GM21526 (cell line): ENCODE results near the gene NAIF1.
"Not testable (repeated sequence)": the region's sequence is repeated elsewhere in the genome, so short reads cannot be mapped to it uniquely, and the experiment has no call there.

Experiments
- ATAC-seq: cut with Tn5 transposase; IDR thresholded peaks from one replicate; pipeline ENCODE4 v1.9.1; 2021; ENCODE audit warnings: moderate library complexity; ENCODE audit not compliant: unreplicated experiment, low FRiP score

NAIF1 gene

DNA sequence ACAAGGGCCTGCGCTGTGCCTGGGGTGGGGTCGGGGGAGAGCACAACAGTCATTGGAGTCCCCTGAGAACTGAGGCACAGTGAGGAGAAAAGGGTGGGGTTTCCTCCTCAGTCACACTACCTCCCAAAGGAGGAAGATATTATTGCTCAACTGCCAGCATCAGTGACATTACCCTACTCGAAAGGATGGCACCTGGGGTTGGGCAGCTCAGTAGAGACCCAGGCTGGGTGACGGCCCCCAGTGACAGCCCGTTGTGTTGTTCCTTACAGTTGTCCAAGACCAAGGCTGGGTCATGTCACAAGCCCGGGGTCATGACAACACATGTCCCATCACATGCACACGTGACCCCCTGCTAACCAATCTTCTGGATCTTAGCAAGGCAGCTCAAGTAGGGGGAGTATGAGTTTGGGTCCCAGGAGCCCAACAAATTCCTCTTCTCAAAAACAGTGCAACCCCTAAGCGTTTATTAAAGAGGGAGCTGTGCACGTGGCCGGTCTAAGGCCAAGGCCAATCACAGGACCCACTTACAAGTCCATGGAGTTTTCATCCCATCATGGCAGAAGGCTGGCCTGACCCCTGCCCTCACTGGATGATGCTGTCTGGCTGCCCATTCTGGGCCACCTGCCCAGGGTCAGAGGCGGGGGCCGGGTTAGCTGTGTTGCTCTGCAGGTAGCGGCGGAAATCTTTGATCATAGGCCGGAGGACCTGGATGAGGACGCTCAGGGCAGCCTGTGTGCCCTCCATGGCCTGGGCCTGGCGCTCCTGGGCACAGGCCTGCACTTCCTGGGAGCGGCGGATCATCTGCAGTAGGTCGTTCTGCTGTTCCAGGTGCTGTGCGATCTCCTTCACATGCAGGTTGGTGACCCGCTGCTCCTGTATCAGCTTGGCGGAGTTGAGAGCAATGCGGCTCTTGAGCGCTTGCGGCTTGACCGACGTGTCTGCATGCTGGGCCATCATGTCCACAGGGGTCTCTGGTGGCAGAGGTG, 4.0 kb downstream of the NAIF1 start:
- no peak for ATAC-seq

DNA sequence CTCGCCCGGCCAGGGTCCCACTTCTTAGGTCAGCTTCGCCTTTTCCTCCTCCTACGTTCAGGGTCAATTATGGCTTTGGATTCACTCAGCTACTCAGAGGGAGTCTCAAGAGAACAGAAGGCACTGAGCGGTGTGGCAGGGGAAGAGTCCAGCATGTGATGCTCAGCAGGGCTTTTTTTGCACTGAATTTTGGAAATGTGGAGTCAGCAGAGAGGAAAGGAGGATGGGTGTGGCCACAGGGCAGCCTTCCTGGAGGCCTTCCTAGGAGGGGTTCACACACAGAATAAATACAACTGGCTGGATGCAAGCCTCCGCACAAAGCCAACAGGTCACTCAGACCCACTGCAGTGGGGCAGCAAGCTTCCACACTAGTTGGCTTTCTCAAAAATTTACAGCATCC, 4.8 kb downstream of the NAIF1 start:
- no peak for ATAC-seq

DNA sequence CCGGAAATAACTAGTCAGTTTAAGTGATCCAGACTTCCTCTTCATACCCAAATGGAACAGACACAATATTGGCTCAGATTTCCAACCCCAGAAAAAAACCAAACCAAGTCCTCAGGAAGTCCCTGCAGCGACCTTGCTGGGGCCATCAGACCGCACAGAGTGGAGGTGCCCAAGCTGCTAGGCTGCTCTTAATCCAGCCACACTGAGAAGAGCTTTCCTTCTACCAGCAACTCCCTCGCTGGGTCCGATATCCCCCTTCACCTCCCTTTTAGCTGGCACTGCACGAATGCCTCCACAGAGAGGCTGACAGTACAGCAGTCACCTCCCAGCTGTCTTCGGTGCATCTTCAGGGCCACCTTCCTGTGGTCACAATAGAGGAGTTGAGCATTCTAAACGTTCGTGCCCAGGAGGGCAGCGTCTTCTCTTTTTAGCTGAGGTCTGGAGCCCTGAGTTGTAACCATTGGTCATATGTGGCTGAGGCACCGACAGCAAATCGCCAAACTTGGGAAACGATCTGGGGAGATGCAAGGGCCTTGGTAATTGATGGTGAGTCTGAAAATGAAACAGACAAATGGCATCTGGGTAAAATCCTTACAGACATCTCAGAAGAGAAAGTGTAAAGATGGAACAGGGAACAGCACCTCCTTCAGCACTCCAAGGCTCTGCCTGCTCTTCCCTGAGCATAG, 5.7 kb downstream of the NAIF1 start:
- no peak for ATAC-seq

DNA sequence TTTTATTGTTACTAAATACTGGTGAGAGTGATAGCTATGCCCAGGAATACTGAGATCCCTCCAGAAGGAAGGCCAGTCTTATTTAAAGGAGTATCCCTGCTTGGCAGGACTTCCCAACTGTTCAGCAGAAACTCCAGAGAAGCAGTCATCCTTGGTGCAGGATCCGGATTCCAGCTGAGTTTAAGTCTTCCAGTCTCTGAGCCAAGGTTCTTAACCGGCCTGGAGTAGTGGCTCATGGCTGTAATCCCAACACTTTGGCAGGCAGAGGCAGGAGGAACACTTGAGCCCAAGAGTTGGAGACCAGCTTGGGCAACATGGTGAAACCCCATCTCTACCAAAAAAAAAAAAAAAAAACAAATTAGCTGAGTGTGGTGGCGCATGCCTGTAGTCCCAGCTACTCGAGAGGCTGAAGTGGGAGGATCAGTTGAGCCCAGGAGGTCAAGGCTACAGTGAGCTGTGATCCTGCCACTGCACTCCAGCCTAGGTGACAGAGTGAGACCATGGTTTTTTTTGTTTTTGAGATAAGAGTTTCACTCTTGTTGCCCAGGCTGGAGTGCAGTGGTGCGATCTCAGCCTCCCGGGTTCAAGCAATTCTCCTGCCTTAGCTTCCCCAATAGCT, 7.6 kb downstream of the NAIF1 start:
- ATAC-seq = no peak

DNA sequence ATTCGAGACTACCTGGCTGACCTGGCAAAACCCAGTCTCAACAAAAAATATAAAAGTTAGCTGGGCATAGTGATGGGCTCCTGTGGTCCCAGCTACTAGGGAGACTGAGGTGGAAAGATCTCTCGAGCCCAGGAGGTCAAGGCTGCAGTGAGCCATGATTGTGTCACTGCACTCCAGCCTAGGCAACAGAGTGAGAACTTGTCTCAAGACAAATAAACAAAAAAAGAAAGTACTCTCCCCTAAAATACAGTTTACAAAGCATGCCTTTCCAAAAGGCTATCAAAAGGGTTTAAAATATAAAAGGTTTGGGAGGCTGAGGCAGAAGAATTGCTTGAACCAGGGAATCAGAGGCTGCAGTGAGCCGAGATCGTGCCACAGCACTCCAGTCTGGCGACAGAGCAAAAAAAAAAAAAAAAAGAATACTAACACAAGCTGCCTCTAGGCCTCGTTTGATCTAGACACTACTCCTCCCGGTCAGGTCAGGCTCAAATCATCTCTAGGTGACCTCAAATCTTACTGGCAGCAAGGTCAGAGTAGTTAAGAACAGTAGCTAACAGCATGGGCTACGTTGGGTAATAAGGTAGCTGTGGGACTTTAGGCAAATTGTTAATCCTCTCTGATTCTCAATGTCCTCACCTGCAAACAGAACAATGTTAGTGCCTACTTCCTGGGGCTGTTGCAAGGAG, 9.3 kb downstream of the NAIF1 start:
- no peak for ATAC-seq

DNA sequence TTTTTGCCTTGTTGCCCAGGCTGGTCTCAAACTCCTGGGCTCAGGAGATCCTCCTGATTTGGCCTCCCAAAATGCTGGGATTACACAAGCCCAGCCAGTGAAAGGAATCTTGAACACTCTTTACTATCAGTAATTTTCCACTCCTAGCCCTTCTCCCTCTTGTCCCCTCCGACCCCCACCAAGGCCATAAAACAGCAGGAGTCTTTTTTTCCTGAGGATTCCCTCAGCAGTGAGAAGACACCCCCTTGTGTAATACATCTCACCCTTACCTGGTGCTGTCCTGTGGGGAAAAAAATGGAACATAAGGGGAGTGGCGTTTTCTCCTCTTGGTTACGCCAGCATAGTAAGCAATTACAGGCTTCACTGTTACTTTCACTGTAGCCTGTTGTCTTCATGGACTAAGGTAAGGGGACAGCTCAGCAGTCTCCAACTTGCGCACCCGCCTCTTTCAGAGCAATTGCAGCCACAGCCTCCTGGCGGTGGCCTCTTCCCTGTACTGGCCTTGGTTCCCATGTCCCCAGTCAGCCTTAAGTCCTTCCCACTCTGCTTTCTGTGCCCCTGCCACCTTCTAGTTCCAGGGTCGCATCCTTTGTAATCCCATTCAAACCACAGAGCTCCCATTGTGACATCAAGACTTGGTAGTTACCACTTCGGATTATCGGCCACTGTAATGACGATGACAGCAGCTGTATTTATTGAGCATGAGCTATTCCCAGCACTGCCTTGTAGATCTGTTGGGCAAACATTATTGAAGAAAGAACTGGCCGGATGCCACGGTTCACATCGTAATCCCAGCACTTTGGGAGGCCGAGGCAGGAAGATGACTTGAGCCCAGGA, 10.0 kb downstream of the NAIF1 start:
- ATAC-seq = no peak

DNA sequence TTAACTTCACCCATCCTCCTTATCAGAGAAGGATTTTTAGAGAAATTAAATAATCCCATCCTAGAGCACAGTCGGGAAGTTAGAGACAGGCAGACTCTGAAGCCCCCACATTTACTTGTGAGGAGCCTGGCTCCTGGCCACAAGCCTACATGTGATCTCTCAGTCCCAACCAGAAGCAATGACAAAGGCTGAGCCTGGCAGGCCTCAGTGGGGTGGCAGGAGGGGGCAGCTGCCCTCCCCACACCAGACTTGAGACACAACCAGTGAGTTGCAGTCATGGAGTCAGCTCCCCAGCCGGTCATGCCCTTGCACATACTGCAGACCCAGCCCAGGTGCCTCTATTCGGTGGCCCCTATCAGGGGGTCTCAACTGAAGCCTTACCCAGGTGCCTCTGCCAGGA, 11.0 kb downstream of the NAIF1 start:
- ATAC-seq = no peak

DNA sequence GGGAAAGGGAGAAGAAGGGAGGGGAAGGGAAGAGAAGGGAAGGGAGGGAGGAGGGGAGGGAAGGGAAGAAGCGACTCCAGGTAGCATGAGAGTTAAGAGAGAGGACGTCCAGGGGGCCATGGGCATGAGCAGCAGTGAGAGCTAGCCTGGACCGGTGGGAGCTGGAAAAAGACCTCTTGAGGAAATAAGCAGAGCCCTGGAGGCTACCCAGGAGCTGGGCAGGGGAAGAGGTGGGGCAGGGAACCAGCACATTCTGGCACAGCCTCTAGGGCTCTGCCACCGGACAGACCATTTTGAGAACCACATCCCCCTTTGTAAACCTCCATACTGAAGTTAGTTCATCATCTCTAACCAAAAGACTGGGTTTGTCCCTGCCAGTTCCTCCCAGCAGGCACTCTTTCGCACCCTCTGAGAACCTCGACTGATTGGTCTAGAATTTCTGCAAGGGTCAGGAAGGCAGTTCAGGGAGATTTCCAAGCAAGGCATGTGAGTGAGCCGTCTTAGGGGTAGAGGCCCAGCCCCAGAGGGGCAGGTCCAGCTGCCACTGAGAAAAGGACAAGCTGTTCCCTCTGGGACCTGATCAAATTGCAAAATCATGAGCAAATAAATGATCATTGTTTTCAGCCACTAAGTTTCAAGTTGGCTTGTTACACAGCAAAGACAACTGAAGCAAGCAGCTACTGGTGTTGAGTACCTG, 11.6 kb downstream of the NAIF1 start:
- ATAC-seq = no peak

DNA sequence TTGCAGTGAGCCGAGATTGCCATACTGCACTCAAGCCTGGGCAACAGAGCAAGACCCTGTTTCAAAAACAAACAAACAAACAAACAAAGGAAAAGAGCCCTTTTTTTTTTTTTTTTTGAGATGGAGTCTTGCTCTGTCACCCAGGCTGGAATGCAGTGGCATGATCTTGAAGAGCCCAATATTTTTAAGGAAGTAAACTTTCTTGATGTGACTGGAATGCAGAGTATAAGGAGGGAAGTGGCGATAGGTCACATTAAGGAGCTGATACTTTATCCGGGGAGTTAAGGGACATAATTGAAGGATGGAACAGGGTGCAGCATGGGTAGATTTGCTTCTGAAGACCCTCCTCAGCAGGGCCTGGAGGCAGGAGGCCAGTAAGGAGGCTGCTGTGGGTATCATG, 13.0 kb downstream of the NAIF1 start:
- ATAC-seq = no peak

DNA sequence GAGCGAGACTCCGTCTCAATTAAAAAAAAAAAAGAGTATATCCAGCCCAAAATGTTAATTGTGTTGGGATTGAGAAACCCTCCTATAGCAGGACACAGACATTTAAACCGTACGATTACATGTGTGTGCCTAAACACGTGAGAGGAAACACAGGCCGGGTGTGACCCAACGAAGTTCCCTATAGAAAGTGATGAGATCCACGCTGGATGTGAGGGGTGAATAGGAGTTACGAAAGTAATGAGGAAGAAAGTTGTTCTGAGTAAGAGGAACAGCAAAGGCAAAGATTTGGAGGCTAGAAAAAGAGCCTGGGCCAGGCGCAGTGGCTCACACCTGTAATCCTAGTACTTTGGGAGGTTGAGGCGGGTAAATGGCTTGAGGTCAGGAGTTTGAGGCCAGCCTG, 13.6 kb downstream of the NAIF1 start:
- no peak for ATAC-seq

DNA sequence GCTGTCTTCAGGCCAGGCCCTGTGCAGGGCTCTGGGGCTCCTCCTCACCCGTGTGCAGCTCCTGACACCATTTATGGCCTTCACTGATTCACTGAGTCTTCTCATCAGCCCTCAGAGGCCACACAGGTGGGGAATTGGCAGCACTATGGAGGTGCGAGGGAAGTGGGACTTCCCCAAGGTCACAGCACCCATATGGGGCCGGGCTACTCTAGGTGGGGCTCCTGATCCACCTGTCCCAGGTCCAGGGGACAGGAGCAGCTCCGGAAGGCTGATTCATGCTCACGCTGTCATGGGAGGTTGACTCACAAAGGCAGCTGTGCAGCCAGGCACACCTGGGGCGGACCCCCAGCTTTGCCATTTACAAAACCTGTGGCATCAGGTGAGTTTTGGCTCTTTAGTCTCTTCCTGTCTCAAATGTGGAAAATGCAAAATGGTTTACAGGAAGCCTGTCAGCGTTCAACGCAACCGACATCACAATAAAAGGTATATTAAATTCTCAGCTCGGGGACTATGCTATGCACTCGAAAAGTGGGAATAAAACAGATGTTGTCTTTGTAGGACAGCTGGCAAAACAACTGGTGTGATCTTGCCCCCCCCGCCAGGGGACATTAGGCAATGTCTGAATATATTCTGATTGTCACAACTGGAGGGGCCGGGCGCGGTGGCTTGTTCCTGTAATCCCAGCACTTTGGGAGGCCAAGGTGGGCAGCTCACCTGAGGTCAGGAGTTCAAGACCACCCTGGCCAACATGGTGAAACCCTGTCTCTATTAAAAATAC, 15.0 kb downstream of the NAIF1 start:
- ATAC-seq = no peak

DNA sequence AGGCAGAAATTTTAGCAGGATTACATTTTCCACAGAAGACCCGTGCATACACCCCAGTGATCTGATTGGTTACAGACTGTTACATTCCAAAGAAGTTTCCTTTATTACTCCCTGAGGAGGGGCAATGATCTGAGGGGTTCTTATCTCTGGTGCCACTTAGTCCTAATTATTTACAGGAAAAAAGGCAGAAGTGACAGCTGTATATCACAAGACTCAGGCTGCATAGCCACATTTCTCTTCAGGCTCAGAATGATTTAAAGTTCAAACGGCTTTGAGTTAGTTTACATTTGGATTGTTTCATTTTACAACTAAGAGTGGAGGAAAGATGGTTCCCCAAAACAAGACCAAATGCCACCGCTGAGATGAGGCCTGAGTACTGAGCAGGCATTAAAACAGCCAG, 17.3 kb downstream of the NAIF1 start:
- no peak for ATAC-seq

DNA sequence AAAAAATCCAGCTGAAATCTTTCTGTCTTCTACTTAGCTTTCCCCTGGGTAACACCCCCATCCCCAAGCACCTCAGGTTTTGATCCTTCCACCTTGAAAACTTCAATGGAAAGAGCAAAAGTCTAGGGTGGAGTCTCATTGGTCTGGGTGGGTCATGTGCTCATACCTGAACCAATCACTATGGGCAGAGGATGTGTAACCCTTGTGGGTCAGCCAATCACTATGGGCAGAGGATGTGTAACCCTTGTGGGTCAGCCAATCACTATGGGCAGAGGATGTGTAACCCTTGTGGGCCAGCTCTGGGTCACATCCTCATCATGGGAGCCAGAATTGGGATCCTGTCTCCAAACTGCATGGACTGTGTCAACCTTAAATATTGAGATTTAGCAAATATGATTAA, 18.5 kb downstream of the NAIF1 start:
- no peak for ATAC-seq

DNA sequence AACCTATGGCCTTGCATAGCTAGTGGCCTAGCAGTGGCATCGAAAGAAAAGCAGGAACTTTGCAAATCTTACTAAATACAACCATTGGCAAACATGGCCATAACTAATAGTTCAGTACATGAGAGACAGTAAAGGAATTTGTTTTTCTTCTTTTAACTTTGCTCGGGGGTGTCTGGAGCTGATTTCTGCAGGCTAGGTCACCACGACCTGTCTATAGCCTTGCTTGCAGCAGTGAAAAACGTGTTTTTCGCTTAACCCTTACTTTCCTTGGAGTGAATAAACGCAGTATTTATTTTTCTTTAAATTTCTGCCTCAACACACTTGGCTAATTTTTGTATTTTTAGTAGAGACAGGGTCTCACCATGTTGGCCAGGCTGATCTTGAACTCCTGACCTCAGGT, 19.9 kb downstream of the NAIF1 start:
- no peak for ATAC-seq

DNA sequence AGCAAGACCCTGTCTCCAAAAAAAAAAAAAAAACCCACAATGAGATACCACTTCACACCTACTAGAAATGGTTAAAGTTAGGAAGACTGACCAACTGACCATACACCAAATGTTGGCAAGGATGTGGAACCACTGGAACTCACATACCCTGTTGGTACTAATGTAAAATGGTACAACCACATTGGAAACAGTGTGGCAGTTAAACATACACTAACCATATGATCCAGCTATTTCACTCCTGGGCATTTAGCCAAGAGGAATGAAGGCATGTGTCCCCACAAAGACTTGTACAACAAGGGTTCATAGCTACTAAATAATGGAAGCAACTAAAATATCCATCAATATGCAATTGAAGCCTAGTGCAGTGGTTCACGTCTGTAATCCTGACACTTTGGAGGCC, 21.3 kb downstream of the NAIF1 start:
- ATAC-seq = no peak

DNA sequence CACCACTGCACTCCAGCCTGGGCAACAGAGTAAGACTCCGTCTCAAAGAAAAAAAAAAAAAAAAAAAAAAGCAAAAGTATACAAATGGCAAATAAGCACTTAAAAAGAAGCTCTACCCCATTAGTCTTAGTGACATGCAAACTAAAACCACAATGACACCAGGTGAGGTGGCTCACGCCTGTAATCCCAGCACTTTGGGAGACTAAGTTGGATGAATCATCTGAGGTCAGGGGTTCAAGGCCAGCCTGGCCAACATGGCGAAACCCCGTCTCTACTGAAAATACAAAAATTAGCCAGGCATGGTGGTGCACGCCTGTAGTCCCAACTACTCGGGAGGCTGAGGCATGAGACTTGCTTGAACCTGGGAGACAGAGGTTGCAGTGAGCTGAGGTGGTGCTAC, 21.7 kb downstream of the NAIF1 start:
- not testable (repeated sequence) for ATAC-seq

DNA sequence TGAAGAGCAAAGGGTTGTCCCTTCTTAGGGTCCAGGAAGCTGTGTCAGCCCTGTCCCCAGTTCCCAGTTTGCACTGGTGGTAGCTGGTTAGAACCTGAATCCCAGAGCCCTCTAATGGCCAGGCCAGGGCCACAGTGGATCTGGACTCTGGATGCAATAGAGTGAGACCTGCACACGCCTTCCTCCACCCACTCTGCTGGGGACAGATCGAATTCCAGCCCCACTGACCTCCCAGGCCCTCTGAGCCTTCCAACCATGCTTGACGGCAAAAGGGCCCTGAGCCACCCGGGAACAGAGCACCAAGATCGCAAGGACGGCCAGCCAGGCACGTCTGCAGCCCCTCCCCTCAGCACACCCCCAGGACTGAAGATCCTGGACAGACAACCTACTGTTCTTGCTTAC, 23.7 kb downstream of the NAIF1 start:
- ATAC-seq = no peak

DNA sequence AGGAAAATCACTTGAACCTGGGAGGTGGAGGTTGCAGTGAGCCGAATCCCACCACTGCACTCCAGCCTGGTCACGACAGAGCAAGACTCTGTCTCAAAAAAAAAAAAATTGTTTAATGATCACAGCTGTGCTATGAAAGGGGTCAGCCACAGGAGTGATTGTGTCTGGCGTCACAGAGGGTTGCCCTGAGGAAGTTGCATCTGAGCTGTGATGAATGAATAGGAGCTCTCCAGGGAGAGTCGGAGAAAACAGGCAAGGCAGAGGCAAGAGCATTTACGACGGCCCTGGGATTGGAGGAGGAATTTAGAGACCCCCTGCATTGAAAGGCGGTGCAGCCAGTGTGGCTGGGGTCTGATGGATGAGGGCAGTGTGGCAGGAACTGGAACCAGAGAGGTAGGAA, 25.1 kb downstream of the NAIF1 start:
- ATAC-seq = no peak

DNA sequence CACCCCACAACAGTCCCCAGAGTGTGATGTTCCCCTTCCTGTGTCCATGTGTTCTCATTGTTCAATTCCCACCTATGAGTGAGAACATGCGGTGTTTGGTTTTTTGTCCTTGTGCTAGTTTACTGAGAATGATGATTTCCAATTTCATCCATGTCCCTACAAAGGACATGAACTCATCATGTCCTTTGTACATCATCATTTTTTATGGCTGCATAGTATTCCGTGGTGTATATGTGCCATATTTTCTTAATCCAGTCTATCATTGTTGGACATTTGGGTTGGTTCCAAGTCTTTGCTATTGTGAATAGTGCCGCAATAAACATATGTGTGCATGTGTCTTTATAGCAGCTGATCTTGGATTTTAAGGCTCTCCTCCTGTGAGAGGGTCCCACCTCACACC, 26.3 kb downstream of the NAIF1 start:
- ATAC-seq = not testable (repeated sequence)
